ENCODE data around the gene KCTD10.

The KCTD10 gene

DNA sequence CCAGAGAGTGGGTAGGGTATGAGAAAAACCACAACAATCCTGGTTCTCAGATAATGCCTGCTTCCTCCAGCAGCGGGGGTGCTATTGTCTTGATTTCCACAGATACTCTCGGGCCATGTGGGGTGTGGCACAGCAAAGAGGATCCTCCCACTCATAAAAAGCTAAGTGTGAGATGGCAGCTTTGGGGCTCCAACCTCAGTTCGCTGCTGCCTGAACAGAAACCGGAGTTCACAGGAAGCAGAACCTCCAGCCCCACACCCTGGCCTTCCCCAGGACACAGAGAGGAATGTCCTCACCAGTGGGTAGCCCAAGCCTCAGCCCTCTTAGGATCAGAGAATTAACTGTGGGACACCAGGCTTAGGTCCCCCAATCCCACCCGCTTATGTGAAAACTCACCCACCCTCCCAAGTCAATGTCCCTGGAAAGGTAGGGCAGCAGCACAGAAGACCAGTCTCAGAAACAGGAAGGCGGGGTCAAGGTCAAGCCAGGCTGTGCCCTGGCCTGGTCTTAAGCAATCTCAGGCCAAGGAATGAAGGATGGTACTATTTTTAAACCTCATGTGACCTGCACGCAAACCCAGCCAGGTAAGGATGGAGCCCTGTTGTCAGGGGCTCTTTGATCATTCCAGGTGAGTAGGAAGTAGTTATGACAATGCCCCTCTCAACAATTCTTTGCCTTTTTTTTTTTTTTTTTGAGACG, 9.0 kb downstream of the KCTD10 start:
- DNase-seq, result no peak

GRCh38 chr12:109466821-109467220, 10.3 kb downstream of the KCTD10 start:
- DNase-seq, result no peak

DNA sequence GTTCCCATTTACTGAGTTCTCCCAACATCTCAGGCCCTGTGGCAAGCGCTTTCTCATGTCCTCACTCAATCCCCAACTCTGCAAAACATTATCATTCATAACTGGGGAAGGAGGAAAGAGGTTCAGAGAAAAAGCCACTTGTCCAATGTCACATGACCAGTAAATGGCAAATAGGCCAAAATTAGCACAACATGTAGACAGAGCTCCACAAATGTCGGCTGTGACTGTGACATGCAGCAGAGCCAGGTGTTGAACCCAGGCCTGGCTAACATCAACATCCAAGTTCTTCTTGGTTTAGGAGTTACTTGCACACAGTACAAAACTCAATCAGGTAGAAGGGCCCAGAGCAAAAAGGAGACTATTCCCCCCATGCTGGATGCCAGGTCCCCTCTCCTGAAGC, 10.8 kb downstream of the KCTD10 start:
- no peak for DNase-seq

GRCh38 chr12:109464642-109465351, 12.3 kb downstream of the KCTD10 start:
- no peak for DNase-seq

DNA sequence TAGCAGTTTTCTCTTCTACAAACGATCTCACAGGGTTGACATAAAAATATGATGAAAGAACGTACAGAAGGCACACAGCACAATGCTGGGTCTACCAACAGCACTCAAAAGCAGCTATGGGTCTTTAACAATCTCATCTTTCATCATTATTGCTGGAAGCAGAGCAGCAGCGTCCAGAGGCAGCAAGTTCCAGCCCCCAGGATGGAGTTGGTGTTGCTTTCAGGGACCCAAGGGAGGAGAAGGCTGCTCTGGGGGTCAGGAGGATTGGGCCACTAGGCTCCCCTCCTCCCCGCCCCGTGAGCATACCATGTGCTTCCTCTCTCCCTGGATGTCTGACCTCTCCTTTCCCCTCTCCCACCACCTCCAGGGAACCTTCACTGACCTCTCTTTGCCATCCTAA, 13.3 kb downstream of the KCTD10 start:
- DNase-seq, result no peak

GRCh38 chr12:109462868-109463692, 14.0 kb downstream of the KCTD10 start:
- DNase-seq, result no peak

- DNase-seq, result no peak
Measured at GRCh38 chr12:109461846-109462756, 15.0 kb downstream of the KCTD10 start.

DNA sequence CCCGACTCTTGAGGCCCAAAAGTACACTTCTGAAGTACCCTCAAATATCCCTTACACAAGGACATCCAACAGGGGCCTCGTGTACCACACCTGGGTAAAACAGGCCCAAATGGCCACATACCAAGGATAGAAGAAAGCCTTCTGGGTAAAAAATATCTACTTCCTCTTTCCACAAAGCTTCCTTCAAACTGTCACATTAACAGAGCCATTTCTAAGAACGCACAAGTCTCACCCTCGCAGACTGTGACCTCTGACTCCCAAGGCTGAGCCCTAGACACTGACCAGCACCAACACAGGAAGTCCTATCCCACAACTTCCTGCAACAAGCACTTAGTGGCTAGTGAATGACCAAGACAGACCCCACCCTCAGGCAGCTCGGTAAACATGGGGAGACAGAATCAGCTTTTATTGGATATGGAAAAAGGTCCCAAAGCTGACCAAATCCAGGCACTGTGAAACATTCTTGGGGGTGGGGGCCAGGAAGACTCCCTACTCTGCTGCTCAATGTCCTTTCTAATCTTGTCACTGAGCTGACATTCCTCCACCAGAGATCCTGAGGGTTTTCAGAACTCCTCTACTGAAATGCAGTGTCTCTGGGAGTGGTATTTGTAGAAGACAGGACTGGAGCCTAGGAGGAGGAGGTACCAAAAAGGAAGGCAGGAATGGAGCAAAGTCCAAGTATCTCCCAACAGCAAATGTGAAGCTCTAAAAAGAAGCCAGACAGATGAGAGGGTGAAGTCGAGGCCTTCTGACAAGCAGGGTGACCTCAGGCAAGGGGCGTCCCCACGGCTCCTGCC, 15.9 kb downstream of the KCTD10 start:
- DNase-seq, result no peak

GRCh38 chr12:109460538-109460937, 16.6 kb downstream of the KCTD10 start:
- no peak for DNase-seq

DNA sequence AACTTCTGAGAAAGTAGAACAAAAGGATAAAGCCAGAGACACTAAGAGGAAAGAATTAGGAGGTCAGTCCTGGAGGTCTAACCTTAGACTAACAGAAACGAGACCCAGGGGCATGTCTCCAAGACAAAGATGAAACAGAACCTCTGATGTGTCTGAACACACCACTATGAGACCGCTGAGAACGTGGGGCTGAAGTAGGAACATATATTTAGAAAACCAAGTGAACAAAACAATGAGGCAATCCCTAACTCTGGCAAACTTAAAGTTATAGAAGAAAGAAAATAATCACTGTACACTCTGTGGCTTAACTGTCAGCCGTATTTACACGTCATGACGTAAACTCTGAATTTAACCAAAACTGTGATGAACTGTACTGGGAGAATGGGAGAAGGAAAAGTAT, 17.9 kb downstream of the KCTD10 start:
- no peak for DNase-seq

DNA sequence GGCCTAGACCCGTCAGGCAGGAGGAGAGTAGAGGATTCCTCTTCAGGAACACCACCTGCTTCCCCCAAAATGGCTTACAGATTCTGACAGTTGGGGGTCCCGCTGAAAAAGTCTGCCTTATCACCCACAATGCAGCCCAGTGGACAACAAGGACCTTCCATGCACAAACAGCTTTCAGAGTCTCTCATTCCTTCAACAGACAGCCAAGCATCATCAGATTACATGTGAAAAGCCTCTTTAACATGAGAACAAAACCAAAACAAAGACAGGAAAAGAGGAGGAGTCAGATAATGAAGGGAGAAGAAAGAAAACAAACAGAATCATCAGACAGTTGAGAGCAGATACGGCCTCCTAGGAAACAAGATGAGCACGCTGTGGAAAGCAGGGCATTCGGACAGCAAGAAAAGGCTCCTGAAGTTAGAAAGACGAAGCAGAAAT, 18.3 kb downstream of the KCTD10 start:
- no peak for DNase-seq

DNA sequence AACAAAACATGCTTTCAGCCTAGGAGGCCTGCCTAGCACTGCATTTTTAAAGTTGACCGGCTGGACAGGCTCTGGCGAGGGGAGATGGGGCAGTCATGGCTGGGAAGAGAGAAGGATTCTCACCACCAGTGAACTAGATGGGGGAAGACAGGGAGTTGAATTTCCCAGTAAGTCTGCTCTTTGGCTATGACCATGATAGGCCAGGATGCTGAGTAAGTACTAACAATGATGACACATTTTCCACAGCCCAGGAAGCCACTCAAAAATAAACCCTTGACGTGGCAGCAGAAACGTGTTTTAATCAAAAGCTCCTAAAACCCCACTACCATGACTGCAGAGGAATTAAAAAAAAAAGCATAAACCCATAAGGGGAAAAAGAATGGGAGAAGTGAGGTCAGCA, 19.0 kb downstream of the KCTD10 start:
- DNase-seq, result no peak

- DNase-seq, result no peak
Measured at GRCh38 chr12:109455706-109456105, 21.4 kb downstream of the KCTD10 start.

GRCh38 chr12:109452489-109452888, 24.6 kb downstream of the KCTD10 start:
- DNase-seq, result no peak

GRCh38 chr12:109451400-109451799, 25.7 kb downstream of the KCTD10 start:
- no peak for DNase-seq

DNA sequence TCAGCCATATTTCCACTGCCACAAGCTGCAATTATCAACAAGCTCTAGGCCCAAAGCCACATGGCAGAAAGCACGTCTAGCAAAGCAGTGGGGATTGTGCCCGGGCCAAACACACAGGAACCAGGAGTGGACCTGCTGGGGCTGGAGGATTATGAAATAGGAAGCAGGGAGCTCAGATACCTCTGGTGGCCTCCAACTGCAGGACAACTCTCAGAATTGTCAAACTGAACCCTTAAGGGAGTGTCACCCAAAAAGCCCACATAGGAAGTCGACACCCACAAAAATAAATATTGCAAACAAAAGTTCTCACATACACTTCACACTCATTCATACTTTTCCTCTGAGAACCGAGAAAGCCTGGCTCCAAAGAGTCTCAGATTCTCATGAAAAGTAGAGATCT, 26.1 kb downstream of the KCTD10 start:
- no peak for DNase-seq

- no peak for DNase-seq
Measured at GRCh38 chr12:109449845-109450532, 27.1 kb downstream of the KCTD10 start.

- no peak for DNase-seq
Measured at GRCh38 chr12:109448707-109449390, 28.3 kb downstream of the KCTD10 start.

DNA sequence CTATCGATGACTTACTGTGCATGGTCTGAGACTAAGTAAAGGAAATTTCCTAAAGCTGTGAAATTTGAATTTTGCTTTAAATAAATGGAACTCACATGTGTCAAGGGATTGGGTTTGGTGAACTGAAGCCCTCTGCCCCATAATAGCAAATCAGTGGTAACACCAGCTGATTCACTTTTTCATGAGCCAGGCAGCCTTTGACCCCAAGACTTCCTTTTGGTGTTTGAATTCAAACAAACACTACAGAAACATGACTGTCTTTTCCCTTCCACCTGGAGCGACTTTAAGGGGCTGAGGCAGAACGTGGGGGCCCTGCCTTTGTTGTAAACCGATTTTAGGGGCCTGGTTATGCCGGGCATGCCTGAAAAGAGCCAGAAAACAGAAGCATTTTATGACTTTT, 28.8 kb downstream of the KCTD10 start:
- no peak for DNase-seq

DNA sequence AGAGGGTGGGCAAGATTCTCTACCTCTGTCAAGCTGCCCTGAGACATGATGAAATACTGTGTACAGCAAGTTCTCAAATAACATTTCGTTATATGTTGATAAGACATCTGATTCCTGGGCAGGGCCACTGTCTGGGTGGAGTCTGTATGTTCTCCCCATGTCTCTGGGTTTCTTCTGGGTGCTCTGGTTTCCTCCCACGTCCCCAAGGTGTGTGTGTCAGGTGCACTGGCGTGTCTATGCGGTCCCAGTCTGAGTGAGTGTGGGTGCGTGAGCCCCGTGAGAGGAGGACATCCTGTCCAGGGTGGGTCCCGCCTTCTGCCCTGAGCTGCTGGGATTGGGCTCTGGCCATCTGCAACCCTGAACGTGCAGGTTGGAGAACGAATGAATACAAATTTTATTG, 29.6 kb downstream of the KCTD10 start:
- no peak for DNase-seq

DNA sequence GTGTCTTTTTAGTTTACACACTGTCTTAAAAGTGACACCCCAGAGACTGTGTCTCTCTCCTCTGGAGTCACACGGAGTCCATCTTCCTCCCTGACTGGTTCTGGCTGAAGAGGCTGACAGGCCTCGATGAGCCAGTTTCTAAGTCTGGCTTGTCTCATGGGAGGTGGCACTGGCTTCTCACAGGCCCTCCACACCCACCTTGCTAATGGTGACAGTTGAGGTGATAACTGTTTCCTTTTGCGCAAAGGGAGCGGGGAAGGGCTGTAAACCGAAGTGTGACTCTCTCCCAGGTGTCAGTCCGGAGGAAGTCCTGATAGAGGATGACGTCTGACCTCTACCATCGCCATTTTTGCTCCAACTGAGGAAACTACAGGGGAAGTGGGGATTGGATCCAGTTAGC, 30.2 kb downstream of the KCTD10 start:
- no peak for DNase-seq

Measured in CD4-positive, alpha-beta T cell treated with Interleukin-17A for 1 hour (primary cell).